T-cell (primary cell): Measurements from ENCODE around the gene RALGAPA1. TPM values are rescaled to one million over a fixed set of nuclear protein-coding genes. Genes with fewer than 3 reads are reported as not detected.

Experiments used
- ATAC-seq, 4 experiments: fragments of 200-7000 bp in 3 of 4; fragments of 150-1000 bp in 1 of 4; cut with Tn5 transposase; replicated peaks in 1 of 4; 1 replicate in 3 of 4; 2 replicates in 1 of 4; pipeline ENCODE4 v1.10.0; 2021; ENCODE audit warnings: moderate library complexity in 3 of 4, mild to moderate bottlenecking in 2 of 4, moderate number of reproducible peaks in 1 of 4
- CTCF ChIA-PET, 2 donors: fragments of 300-600 bp; sonication (Branson Sonifier 250); formaldehyde crosslinking; loops; one replicate each; lab custom pipeline; 2022; ENCODE audit warnings: antibody characterized with exemption in 2 of 2; lab: Charles Lee
- POLR2A ChIA-PET, 2 donors: fragments of 300-600 bp; sonication (Branson Sonifier 250); formaldehyde crosslinking; loops; one replicate each; lab custom pipeline; 2022; ENCODE audit warnings: antibody characterized with exemption in 2 of 2; lab: Charles Lee
- DNase-seq, 35 experiments: peaks; one replicate each; pipeline versions ENCODE4 v3.0.0 to v3.0.0-alpha.2; 2013 to 2023
- H3K27ac ChIP-seq: one replicate; pipeline ENCODE4 v1.5.1; 2013; ENCODE audit warnings: low read length
- H3K27me3 ChIP-seq, 2 experiments: replicated peaks in 1 of 2; 1 replicate in 1 of 2; 2 replicates in 1 of 2; pipeline versions ENCODE4 v1.6.1 to v1.7.0; 2013; ENCODE audit warnings: low read length in 1 of 2, mixed read lengths in 1 of 2; ENCODE audit not compliant: control insufficient read depth in 2 of 2, insufficient read depth in 2 of 2; ENCODE audit errors: extremely low read depth in 1 of 2
- H3K36me3 ChIP-seq, 2 donors: 1 replicate in 1 of 2; 2 replicates in 1 of 2; pipeline versions ENCODE4 v1.6.1 to v1.7.0; 2013; ENCODE audit warnings: low read length in 1 of 2; ENCODE audit not compliant: control insufficient read depth in 2 of 2, insufficient read depth in 1 of 2; ENCODE audit errors: extremely low read depth in 1 of 2
- H3K4me1 ChIP-seq, 2 experiments: 1 replicate in 1 of 2; 2 replicates in 1 of 2; pipeline versions ENCODE4 v1.6.1 to v1.7.0; 2013; ENCODE audit warnings: low read length in 2 of 2, mixed read lengths in 1 of 2; ENCODE audit not compliant: insufficient read depth in 2 of 2, control insufficient read depth in 1 of 2; ENCODE audit errors: extremely low read depth in 1 of 2
- H3K4me3 ChIP-seq, 2 donors: 1 replicate in 1 of 2; 2 replicates in 1 of 2; pipeline versions ENCODE4 v1.5.1 to v1.7.0; 2013; ENCODE audit warnings: mild to moderate bottlenecking in 2 of 2, low read length in 1 of 2, moderate library complexity in 1 of 2; ENCODE audit not compliant: control insufficient read depth in 1 of 2; ENCODE audit errors: extremely low read depth in 1 of 2
- H3K9me3 ChIP-seq: 2 replicates; pipeline ENCODE4 v1.7.0; 2013
- H3K27ac Mint-ChIP-seq, 2 donors: one replicate each; pipeline ENCODE4 v1.8.0; 2020 to 2021; ENCODE audit warnings: mild to moderate bottlenecking in 2 of 2, mixed read lengths in 2 of 2
- H3K27me3 Mint-ChIP-seq, 2 donors: one replicate each; pipeline ENCODE4 v1.8.0; 2021 to 2022; ENCODE audit warnings: mixed read lengths in 2 of 2
- H3K36me3 Mint-ChIP-seq: one replicate; pipeline ENCODE4 v1.8.0; 2021; ENCODE audit warnings: mixed read lengths
- H3K4me1 Mint-ChIP-seq, 3 donors: one replicate each; pipeline ENCODE4 v1.8.0; 2020 to 2022; ENCODE audit warnings: mixed read lengths in 3 of 3, mild to moderate bottlenecking in 1 of 3
- H3K4me3 Mint-ChIP-seq, 3 donors: one replicate each; pipeline ENCODE4 v1.8.0; 2020 to 2022; ENCODE audit warnings: mild to moderate bottlenecking in 3 of 3, mixed read lengths in 3 of 3, moderate library complexity in 3 of 3
- H3K9me3 Mint-ChIP-seq, 3 donors: one replicate each; pipeline ENCODE4 v1.8.0; 2020 to 2022; ENCODE audit warnings: mixed read lengths in 3 of 3
- WGBS: methylation state at CpG from one replicate; pipeline ENCODE4 v1.1.5; 2013; ENCODE audit warnings: missing lambda C conversion rate; ENCODE audit not compliant: insufficient coverage; 5-methylcytosine and 5-hydroxymethylcytosine counted together
- total RNA-seq, 35 experiments: library from RNA in 6 of 35; stranded (reverse) in 6 of 35; fragments of 120-200 nt in 1 of 35; gene quantifications; one replicate each; pipeline versions ENCODE4 v1.2.1 to v1.2.4 and lab custom pipeline; 2013 to 2026

RALGAPA1 gene
- total RNA-seq, 5 donors from 2014 or later (not counting 1 experiment from before 2014, with no cell fraction given), result 65.1 to 88.9 (median 82.9) TPM

GRCh38 chr14:35835208-35835982, 26.3 kb upstream of the RALGAPA1 start:
- H3K36me3 ChIP-seq, result peaks cover 0 to 5% of the 10 kb centered on the region in 2 donors
- ATAC-seq, result no peak
- no peaks in the 10 kb centered on the region for H3K27me3 Mint-ChIP-seq
- no peak overlapping the region for H3K27ac ChIP-seq
- ChIA-PET POLR2A (no interaction called here), CTCF (interaction anchor here in 1 of 2 donors (0.9 kb wide), 1 partner anchor 21 kb away, joined by 5 read pairs; no protein-coding TSS in a partner anchor)
- peaks cover 0 to 10% (median 0%) of the 10 kb centered on the region in 3 donors for H3K9me3 Mint-ChIP-seq
- H3K27me3 ChIP-seq, result no peaks in the 10 kb centered on the region
- no CpG with 5 or more reads among the region's 5 CpGs for WGBS
- H3K4me3 ChIP-seq, result no peak overlapping the region
- no peak overlapping the region for H3K27ac Mint-ChIP-seq
- no peak for DNase-seq
- H3K4me3 Mint-ChIP-seq, result no peak overlapping the region
- H3K4me1 ChIP-seq, result no peaks in the 10 kb centered on the region
- peaks cover 0 to 2% (median 0%) of the 10 kb centered on the region in 3 donors for H3K4me1 Mint-ChIP-seq
- no peaks in the 10 kb centered on the region for H3K9me3 ChIP-seq
- peaks cover 55% of the 10 kb centered on the region for H3K36me3 Mint-ChIP-seq

GRCh38 chr14:35829449-35829848, 20.4 kb upstream of the RALGAPA1 start:
- Mint-ChIP-seq H3K9me3 (no peaks in the 10 kb centered on the region), H3K36me3 (peaks cover 11% of the 10 kb centered on the region), H3K27me3 (no peaks in the 10 kb centered on the region), H3K4me3 (no peak overlapping the region), H3K4me1 (peaks cover 16 to 27% (median 23%) of the 10 kb centered on the region in 3 donors), H3K27ac (no peak overlapping the region)
- ChIA-PET CTCF (no interaction called here), POLR2A (no interaction called here)
- Histone ChIP-seq H3K36me3 (no peaks in the 10 kb centered on the region), H3K27me3 (no peaks in the 10 kb centered on the region), H3K4me1 (peaks cover 9 to 12% of the 10 kb centered on the region in 2 experiments), H3K9me3 (no peaks in the 10 kb centered on the region), H3K27ac (no peak overlapping the region), H3K4me3 (no peak overlapping the region)
- WGBS, result no CpG with 5 or more reads among the region's 1 CpG
- no peak for DNase-seq
- no peak for ATAC-seq

- DNase-seq (no peak), ATAC-seq (no peak)
- no peaks in the 10 kb centered on the region for H3K27me3 ChIP-seq
- Mint-ChIP-seq H3K27ac (peak overlapping the region in 1 of 2 donors; percentile 19), H3K4me3 (peak overlapping the region; percentile 88 to 93 (median 88)), H3K27me3 (no peaks in the 10 kb centered on the region), H3K36me3 (peaks cover 7% of the 10 kb centered on the region), H3K9me3 (no peaks in the 10 kb centered on the region), H3K4me1 (peaks cover 16 to 25% (median 23%) of the 10 kb centered on the region in 3 donors)
- POLR2A ChIA-PET, result interaction anchor here in 1 of 2 donors (0.6 kb wide), 1 partner anchor 15 kb away, joined by 7 read pairs; no protein-coding TSS in a partner anchor
- no peaks in the 10 kb centered on the region for H3K9me3 ChIP-seq
- H3K27ac ChIP-seq, result no peak overlapping the region
- H3K36me3 ChIP-seq, result no peaks in the 10 kb centered on the region
- H3K4me1 ChIP-seq, result peaks cover 9 to 12% of the 10 kb centered on the region in 2 experiments
- WGBS, result 100% methylated on average over 3 of the region's 11 CpGs
- CTCF ChIA-PET, result interaction anchor here (0.6 to 0.7 kb wide), 2 partner anchors 85 to 104 kb away, joined by 3 read pairs; no protein-coding TSS in a partner anchor
- no peak overlapping the region for H3K4me3 ChIP-seq
Observed at GRCh38 chr14:35827678-35828472, 18.8 kb upstream of the RALGAPA1 start.

- peak overlapping the region; percentile 88 to 93 (median 88) for H3K4me3 Mint-ChIP-seq
- 6% methylated on average over 6 of the region's 11 CpGs for WGBS
- peaks cover 9 to 12% of the 10 kb centered on the region in 2 experiments for H3K4me1 ChIP-seq
Observed at GRCh38 chr14:35826952-35827416, 17.9 kb upstream of the RALGAPA1 start.

GRCh38 chr14:35826218-35826951, 17.3 kb upstream of the RALGAPA1 start, which contains the start of gene BRMS1L:
Gene BRMS1L (plus strand): TSS chr14:35826338. CDS start chr14:35826517, 179 bp downstream.
- ATAC-seq (peak; percentile 97 to 100 (median 98)), DNase-seq (peak; percentile 88 to 98 (median 96))
- ChIA-PET POLR2A (interaction anchor here (0.5 to 1.8 kb wide), 12 partner anchors 13 to 1290 kb away, joined by 3 to 33 read pairs (median 5); partner anchors contain the start of gene RALGAPA1 (in 1 of the 2)), CTCF (interaction anchor here (0.5 to 2.5 kb wide), 13 partner anchors 9 to 1808 kb away, joined by 3 to 21 read pairs (median 5); partner anchors contain the start of gene RALGAPA1 (in 1 of the 2))
- peaks cover under 1% of the 10 kb centered on the region for H3K36me3 Mint-ChIP-seq
- peak within 1 kb of the TSS; percentile 88 to 93 (median 88) for H3K4me3 Mint-ChIP-seq
- Histone ChIP-seq H3K4me1 (peaks cover 9 to 12% of the 10 kb centered on the region in 2 experiments), H3K27me3 (no peaks in the 10 kb centered on the region), H3K27ac (peak within 1 kb of the TSS; percentile 88), H3K4me3 (peak within 1 kb of the TSS; percentile 83 to 97), H3K9me3 (no peaks in the 10 kb centered on the region), H3K36me3 (no peaks in the 10 kb centered on the region)
- peaks cover 16 to 28% (median 23%) of the 10 kb centered on the region in 3 donors for H3K4me1 Mint-ChIP-seq
- under 1% methylated on average over 63 of the region's 70 CpGs for WGBS
- H3K27me3 Mint-ChIP-seq, result no peaks in the 10 kb centered on the region
- no peaks in the 10 kb centered on the region for H3K9me3 Mint-ChIP-seq
- H3K27ac Mint-ChIP-seq, result peak within 1 kb of the TSS; percentile 81 to 92

More at GRCh38 chr14:35826952-35827416, 17.9 kb upstream of the RALGAPA1 start:
- no peaks in the 10 kb centered on the region for H3K36me3 ChIP-seq
- peaks cover 16 to 27% (median 23%) of the 10 kb centered on the region in 3 donors for H3K4me1 Mint-ChIP-seq
- H3K9me3 ChIP-seq, result no peaks in the 10 kb centered on the region
- H3K36me3 Mint-ChIP-seq, result peaks cover 7% of the 10 kb centered on the region
- H3K27ac ChIP-seq, result peak overlapping the region; percentile 88
- ATAC-seq (no peak), DNase-seq (no peak)
- peak overlapping the region; percentile 83 to 97 for H3K4me3 ChIP-seq
- peak overlapping the region; percentile 19 to 74 for H3K27ac Mint-ChIP-seq
- ChIA-PET CTCF (interaction anchor here in 1 of 2 donors (1.2 to 2.5 kb wide), 3 partner anchors 9 to 14 kb away, joined by 5 to 21 read pairs (median 11); no protein-coding TSS in a partner anchor), POLR2A (interaction anchor here (0.5 to 1.8 kb wide), 4 partner anchors 20 to 43 kb away, joined by 3 to 12 read pairs (median 4); no protein-coding TSS in a partner anchor)
- no peaks in the 10 kb centered on the region for H3K9me3 Mint-ChIP-seq
- H3K27me3 ChIP-seq, result no peaks in the 10 kb centered on the region
- H3K27me3 Mint-ChIP-seq, result no peaks in the 10 kb centered on the region
